Right lobe of liver (tissue), 4 donors: ENCODE results near the gene CACNA2D1.

ENCODE experiments used
- POLR2A ChIP-seq: fragments of 450-650 bp; IDR thresholded peaks from one replicate; pipeline ENCODE4 v1.6.1; 2017; ENCODE audit warnings: antibody characterized with exemption, mild to moderate bottlenecking
- TF ChIP-seq, protein P1 (sequence below), 4 donors: fragments of 200-600 bp in 3 of 4; fragments of 450-650 bp in 1 of 4; IDR thresholded peaks; one replicate each; pipeline versions ENCODE4 v1.5.1 to v1.8.0; 2016 to 2022; ENCODE audit warnings: antibody characterized with exemption in 4 of 4, mild to moderate bottlenecking in 2 of 4
- donor health status: DM: no; HTN: no; CAD: no.
- donor health status: DM: no; HTN: no; CAD: no.
- donor health status: DM: no; HTN: yes; CAD: no.

DNA sequence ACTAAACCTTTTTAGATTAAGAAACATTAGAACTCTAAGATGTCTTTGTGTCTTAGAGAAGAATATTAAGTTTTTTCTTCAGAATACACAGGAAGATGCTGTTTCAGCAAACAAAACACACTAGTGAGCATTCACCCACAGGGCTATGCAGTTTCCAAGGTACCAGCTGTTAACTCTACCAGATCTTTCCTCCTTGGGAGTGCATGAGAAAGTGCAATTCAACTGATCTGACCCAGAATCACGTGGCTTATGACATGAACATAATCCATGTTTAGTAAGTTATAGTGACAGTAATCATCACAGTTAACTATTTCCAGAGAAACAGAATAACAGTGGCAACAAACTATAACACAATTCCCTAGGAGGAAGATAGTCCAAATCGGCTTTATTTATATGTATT is 270.7 kb downstream of the CACNA2D1 start:
- TF ChIP-seq, protein P1, sequence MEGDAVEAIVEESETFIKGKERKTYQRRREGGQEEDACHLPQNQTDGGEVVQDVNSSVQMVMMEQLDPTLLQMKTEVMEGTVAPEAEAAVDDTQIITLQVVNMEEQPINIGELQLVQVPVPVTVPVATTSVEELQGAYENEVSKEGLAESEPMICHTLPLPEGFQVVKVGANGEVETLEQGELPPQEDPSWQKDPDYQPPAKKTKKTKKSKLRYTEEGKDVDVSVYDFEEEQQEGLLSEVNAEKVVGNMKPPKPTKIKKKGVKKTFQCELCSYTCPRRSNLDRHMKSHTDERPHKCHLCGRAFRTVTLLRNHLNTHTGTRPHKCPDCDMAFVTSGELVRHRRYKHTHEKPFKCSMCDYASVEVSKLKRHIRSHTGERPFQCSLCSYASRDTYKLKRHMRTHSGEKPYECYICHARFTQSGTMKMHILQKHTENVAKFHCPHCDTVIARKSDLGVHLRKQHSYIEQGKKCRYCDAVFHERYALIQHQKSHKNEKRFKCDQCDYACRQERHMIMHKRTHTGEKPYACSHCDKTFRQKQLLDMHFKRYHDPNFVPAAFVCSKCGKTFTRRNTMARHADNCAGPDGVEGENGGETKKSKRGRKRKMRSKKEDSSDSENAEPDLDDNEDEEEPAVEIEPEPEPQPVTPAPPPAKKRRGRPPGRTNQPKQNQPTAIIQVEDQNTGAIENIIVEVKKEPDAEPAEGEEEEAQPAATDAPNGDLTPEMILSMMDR (IDR thresholded peaks at IDR 0.05) = no peak
- TF ChIP-seq POLR2A = no peak
